Panc1 (cell line): Measurements from ENCODE around the gene ZNF511. TPM values are rescaled to one million over a fixed set of nuclear protein-coding genes. Genes with fewer than 3 reads are reported as not detected.

Source experiments
- ATAC-seq: fragments of 200-7000 bp; cut with Tn5 transposase; 2 replicates; pipeline ENCODE4 v1.9.1; 2020; ENCODE audit warnings: mild to moderate bottlenecking, moderate library complexity
- BruUV-seq: library from RNA; stranded (reverse); fragments of 400-500 nt; replicated peaks from 2 replicates; lab custom pipeline; 2021; lab: Mats Ljungman, UMichigan
- CTCF ChIA-PET: fragments of 300-600 bp; sonication (Branson Sonifier 250); formaldehyde crosslinking; loops from one replicate; lab custom pipeline; 2022; ENCODE audit warnings: antibody characterized with exemption; lab: Charles Lee
- POLR2A ChIA-PET: fragments of 300-600 bp; sonication (Branson Sonifier 250); formaldehyde crosslinking; loops from one replicate; lab custom pipeline; 2022; ENCODE audit warnings: antibody characterized with exemption; lab: Charles Lee
- DNase-seq: peaks from one replicate; pipeline ENCODE4 v3.0.0-alpha.2; 2010; ENCODE audit warnings: low read depth, low spot score
- H3K27ac ChIP-seq: 2 replicates; pipeline ENCODE4 v1.5.1; 2011; ENCODE audit warnings: mild to moderate bottlenecking, low read length, inconsistent platforms
- H3K27me3 ChIP-seq: fragments of 200-500 bp; sonication (Bioruptor generic); 2 replicates; pipeline ENCODE4 v1.6.0; 2014; ENCODE audit warnings: low read length, inconsistent platforms; ENCODE audit not compliant: control insufficient read depth, insufficient read depth
- H3K36me3 ChIP-seq: fragments of 200-500 bp; sonication (Bioruptor generic); 2 replicates; pipeline ENCODE4 v1.5.1; 2014; ENCODE audit warnings: inconsistent platforms, mild to moderate bottlenecking, low read length, moderate library complexity; ENCODE audit not compliant: control insufficient read depth, insufficient read depth
- H3K4me1 ChIP-seq: 2 replicates; pipeline ENCODE4 v1.5.1; 2011; ENCODE audit warnings: inconsistent platforms, mild to moderate bottlenecking, low read length, moderate library complexity; ENCODE audit not compliant: control insufficient read depth, insufficient read depth
- H3K4me3 ChIP-seq, 2 experiments: 2 replicates each; pipeline ENCODE4 v1.5.1; 2011 to 2012; ENCODE audit warnings: low read depth in 2 of 2, low read length in 2 of 2, mild to moderate bottlenecking in 2 of 2, inconsistent platforms in 1 of 2, moderate library complexity in 1 of 2
- H3K9me3 ChIP-seq: fragments of 200-500 bp; sonication (Bioruptor generic); 2 replicates; pipeline ENCODE4 v1.5.1; 2014; ENCODE audit warnings: low read depth, mild to moderate bottlenecking, inconsistent platforms, low read length, moderate library complexity; ENCODE audit not compliant: control insufficient read depth, insufficient read depth
- CTCF ChIP-seq: fragments of 450-650 bp; IDR thresholded peaks from 2 replicates; pipeline ENCODE4 v1.5.1; 2017; ENCODE audit warnings: mild to moderate bottlenecking
- POLR2AphosphoS5 ChIP-seq: IDR thresholded peaks from 2 replicates; pipeline ENCODE4 v1.6.1; 2012; ENCODE audit warnings: mild to moderate bottlenecking, low read depth, low read length, moderate library complexity
- REST ChIP-seq, 2 experiments: IDR thresholded peaks; 2 replicates each; pipeline ENCODE4 v1.6.1; 2011 to 2012; ENCODE audit warnings: low read depth in 2 of 2, control low read depth in 1 of 2, low read length in 1 of 2, mild to moderate bottlenecking in 1 of 2, moderate library complexity in 1 of 2; ENCODE audit not compliant: insufficient read depth in 1 of 2
- SIN3A ChIP-seq: IDR thresholded peaks from 2 replicates; pipeline ENCODE4 v1.6.1; 2012; ENCODE audit warnings: low read depth, mild to moderate bottlenecking, low read length, moderate library complexity, borderline replicate concordance; ENCODE audit not compliant: insufficient read depth
- TCF7L2 ChIP-seq: IDR thresholded peaks from 2 replicates; pipeline ENCODE4 v1.6.1; 2011; ENCODE audit warnings: mild to moderate bottlenecking, low read depth, low read length, inconsistent platforms
- in situ Hi-C: cut with HindIII; loops from 2 replicates; pipeline ENCODE4 v1.10.0; 2016; ENCODE audit warnings: low sequenced_read_pairs, low pct_unique_long_range_greater_than_20kb
- intact Hi-C: fragments of 100-400 bp; cut with micrococcal nuclease; formaldehyde crosslinking; loops from one replicate; pipeline ENCODE4 v1.10.0; 2022; ENCODE audit not compliant: unreplicated experiment
- total RNA-seq: library from RNA; stranded (reverse); gene quantifications from one replicate; pipeline ENCODE4 v1.2.1, GENCODE V29; 2021; ENCODE audit not compliant: unreplicated experiment

The ZNF511 gene
- total RNA-seq, 1 experiment from 2014 or later: 93.8 TPM

- TF ChIP-seq SIN3A (no peak), REST (IDR thresholded peaks at IDR 0.05; ENCODE audit: insufficient read depth in 1 of 2, low read depth in 2 of 2, low read length in 1 of 2) (no peak), CTCF (no peak), POLR2AphosphoS5 (no peak), TCF7L2 (no peak)
- peaks cover 17% of the 10 kb centered on the region for H3K4me1 ChIP-seq
- no TSS peak for BruUV-seq
- DNase-seq: no peak
- no peaks in the 10 kb centered on the region for H3K36me3 ChIP-seq
- peak overlapping the region; percentile 54 to 58 for H3K4me3 ChIP-seq
- in situ Hi-C loops (no loop called here), intact Hi-C loops (no loop called here)
- ChIA-PET CTCF (no interaction called here), POLR2A (no interaction called here)
- no peaks in the 10 kb centered on the region for H3K27me3 ChIP-seq
- peak; percentile 57 for ATAC-seq
- peak overlapping the region; percentile 23; the same call in 1 of the 2 replicates for H3K27ac ChIP-seq
- no peaks in the 10 kb centered on the region for H3K9me3 ChIP-seq
Measured at GRCh38 chr10:133325440-133326222, 16.9 kb downstream of the ZNF511 start.

GRCh38 chr10:133326223-133326551 is 17.5 kb downstream of the ZNF511 start:
- intact Hi-C loops: no loop called here

More at GRCh38 chr10:133326223-133326551, 17.5 kb downstream of the ZNF511 start:
- in situ Hi-C loops: no loop called here
- Histone ChIP-seq H3K9me3 (no peaks in the 10 kb centered on the region), H3K27me3 (no peaks in the 10 kb centered on the region), H3K4me1 (peaks cover 17% of the 10 kb centered on the region), H3K27ac (0 out of 2 replicates have a peak overlapping the region, but pooled peaks have one; percentile 17), H3K4me3 (peak overlapping the region; percentile 54 to 58), H3K36me3 (no peaks in the 10 kb centered on the region)
- CTCF ChIA-PET: no interaction called here
- ATAC-seq (no peak; the same call in 1 of the 2 replicates), DNase-seq (no peak)
- BruUV-seq: no TSS peak
- POLR2A ChIA-PET: no interaction called here
- no peak for TF ChIP-seq REST (IDR thresholded peaks at IDR 0.05; ENCODE audit: insufficient read depth in 1 of 2, low read depth in 2 of 2, low read length in 1 of 2)
- no peak for TF ChIP-seq POLR2AphosphoS5
- TF ChIP-seq SIN3A: no peak
